Measurements from ENCODE around the gene PRG2.
"Not testable (repeated sequence)": the region's sequence is repeated elsewhere in the genome, so short reads cannot be mapped to it uniquely, and the experiment has no call there.

The PRG2 gene

DNA sequence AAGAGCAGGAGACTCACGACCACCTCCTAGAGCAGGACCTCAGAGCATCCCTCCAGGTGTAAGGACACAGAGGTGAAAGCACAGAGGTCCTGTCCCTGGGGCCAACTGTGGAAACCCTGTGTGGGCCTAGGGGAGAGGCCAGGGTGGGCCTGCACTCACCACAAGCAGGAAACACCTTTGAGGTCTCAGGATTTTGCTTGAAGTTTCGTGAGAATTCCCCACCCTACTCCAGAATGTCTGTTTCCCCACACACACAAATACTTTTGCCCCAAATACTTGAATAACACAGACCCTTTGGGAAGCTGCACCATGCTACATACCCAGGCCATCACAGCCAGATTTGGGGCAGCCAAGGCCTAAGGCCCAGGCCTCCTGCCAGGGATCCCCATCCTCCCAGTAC is 18.3 kb upstream of the PRG2 start:
- TF ChIP-seq ZFX (IDR thresholded peaks at IDR 0.05) = no peak
- TF ChIP-seq, protein P1, sequence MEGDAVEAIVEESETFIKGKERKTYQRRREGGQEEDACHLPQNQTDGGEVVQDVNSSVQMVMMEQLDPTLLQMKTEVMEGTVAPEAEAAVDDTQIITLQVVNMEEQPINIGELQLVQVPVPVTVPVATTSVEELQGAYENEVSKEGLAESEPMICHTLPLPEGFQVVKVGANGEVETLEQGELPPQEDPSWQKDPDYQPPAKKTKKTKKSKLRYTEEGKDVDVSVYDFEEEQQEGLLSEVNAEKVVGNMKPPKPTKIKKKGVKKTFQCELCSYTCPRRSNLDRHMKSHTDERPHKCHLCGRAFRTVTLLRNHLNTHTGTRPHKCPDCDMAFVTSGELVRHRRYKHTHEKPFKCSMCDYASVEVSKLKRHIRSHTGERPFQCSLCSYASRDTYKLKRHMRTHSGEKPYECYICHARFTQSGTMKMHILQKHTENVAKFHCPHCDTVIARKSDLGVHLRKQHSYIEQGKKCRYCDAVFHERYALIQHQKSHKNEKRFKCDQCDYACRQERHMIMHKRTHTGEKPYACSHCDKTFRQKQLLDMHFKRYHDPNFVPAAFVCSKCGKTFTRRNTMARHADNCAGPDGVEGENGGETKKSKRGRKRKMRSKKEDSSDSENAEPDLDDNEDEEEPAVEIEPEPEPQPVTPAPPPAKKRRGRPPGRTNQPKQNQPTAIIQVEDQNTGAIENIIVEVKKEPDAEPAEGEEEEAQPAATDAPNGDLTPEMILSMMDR (conservative IDR thresholded peaks at IDR 0.05) = no peak
- no peak overlapping the region for H3K27ac ChIP-seq

DNA sequence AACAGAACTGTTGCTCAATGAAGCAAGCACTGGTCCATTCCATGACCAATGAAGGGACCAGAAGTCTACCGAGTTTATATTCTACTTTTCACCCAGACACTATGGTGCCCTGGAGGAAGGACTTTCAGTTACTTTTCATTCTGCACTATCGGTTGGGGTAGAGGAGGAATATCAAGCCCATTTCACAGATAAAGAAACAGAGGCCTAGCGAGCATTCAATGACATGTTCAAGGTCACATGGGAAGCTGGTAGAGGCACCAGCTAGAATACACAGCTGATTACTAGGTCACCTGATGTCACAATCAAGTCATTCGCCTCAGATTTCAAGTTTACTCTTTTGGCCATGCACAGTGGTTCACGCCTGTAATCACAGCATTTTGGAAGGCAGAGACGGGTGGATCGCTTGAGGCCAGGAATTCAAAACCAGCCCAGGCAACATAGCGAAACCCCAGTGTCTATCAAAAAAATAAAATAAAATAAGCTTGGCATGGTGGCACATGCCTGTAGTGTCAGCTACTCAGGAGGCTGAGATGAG is 17.6 kb upstream of the PRG2 start:
- no peak overlapping the region for H3K27ac ChIP-seq
- TF ChIP-seq, protein P1 (conservative IDR thresholded peaks at IDR 0.05) = no peak
- no peak for TF ChIP-seq ZFX (IDR thresholded peaks at IDR 0.05)

DNA sequence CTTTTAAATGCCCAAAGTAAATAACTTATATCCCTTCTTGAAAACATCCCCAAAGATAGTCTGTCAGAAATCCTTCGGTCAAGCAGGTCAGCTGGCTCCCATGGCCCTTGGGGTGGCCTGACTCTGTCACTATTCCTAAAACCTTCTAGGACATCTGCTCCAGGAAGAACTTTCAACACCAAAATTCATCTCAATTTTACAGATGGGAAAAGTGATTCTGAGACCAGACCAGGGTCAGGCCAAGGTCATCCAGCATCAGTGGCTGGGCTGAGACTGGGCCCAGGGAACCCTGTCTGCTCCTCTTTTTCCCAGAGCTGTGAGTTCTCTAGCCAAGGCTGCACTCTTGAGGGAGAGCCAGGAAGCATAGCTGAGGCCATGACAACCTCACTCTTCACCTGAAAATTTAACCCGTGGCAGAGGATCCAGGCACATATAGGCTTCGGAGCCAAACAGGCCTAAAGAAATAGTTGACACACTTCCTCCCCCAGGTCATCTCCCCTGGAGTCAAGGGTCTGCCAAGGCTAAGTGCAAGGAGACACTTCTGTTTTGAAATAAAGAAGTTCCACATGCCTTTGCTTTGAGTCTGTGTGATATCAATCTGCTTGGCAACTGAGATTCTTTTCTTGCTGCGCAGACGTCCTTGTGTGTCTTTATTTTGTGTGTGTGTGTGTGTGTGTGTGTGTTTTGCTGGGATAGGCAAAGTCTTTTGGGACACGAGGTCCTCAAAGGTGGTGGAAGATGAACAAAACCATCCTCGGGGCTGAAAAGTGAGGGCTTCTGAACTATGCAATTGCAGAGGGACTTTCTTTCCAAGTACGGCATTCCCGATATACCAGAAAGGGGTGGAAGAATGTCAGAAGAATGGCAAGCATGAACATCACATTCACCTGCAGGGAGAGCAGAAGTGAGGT is 16.8 kb upstream of the PRG2 start:
- TF ChIP-seq ZFX (IDR thresholded peaks at IDR 0.05) = no peak
- TF ChIP-seq, protein P1 (conservative IDR thresholded peaks at IDR 0.05) = no peak
- no peak overlapping the region for H3K27ac ChIP-seq

DNA sequence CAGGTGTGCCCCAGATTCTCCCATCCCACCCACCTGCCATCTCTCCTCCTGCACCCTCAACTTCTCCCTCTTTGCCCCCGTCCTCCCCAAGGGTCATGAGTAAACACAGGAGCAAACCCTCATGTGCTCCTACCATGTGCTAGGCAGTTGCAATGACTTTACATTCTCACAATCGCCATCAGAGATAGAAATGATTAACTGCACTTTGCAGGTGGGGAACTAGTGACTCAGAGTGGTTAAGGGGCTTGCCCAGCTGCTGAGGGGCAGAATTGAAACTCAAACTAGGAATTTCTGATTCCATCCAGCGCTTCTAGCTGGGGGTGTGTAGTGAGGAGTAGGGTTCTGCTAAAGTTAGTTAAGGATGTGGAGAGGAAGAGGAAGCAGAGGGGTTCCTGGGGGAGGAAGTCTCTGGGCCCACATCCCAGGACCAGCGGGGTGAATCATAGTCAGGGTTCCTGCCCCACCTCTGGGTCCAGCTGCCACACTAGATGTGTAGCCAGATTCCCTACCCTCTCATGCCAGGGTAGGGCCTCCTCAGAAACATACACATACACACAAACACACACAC is 16.0 kb upstream of the PRG2 start:
- TF ChIP-seq, protein P1 (conservative IDR thresholded peaks at IDR 0.05) = no peak
- no peak for TF ChIP-seq ZFX (IDR thresholded peaks at IDR 0.05)

DNA sequence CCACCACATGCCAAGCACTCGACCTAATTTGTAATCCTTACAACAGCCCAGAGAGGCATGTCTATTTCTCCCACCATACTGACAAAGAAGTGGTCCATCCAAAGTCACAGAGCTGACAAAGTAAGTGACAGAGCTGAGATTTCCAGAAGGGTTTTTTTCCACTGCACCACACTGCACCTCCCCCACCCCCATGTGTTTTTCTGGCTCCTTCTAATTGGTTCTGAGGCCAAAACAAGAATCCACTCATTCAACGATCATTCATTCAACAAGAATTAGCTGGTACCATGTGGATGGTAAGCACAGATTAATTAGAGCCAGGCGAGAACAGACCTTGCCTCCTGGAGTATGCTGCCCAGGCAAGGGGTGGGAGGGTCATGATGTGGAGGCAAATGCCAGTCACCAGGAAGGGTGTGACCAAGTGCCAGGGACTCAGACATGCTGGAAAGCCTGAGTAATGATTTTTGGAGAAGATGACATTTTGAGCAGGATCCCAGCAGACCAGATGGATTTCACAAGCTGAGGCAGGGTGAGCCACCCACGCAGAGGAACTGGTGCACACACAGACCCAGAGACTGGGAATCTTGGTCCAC is 14.9 kb upstream of the PRG2 start:
- TF ChIP-seq, protein P1 (conservative IDR thresholded peaks at IDR 0.05) = no peak
- TF ChIP-seq ZFX (IDR thresholded peaks at IDR 0.05) = no peak
- H3K27ac ChIP-seq = no peak overlapping the region

More for the DNA sequence above, 16.0 kb upstream of the PRG2 start:
- no peak overlapping the region for H3K27ac ChIP-seq

DNA sequence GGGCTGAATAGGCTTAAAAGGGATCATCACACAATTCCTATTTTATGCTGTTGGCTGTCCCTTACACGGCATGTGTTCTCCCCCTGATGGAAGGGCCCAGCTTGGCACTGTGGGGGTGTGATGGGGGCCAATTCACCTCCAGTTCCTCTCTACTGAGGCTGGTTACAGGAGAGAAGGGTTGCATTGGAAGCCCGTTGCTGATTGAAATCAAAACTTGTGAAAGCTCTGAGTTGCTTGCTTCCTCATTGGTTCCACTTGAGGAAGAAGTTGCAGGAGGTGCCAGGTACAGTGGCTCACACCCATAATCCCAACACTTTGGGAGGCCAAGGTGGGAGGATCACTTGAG is 13.3 kb upstream of the PRG2 start:
- no peak overlapping the region for H3K27ac ChIP-seq
- TF ChIP-seq, protein P1 (conservative IDR thresholded peaks at IDR 0.05) = no peak
- TF ChIP-seq ZFX (IDR thresholded peaks at IDR 0.05) = no peak

DNA sequence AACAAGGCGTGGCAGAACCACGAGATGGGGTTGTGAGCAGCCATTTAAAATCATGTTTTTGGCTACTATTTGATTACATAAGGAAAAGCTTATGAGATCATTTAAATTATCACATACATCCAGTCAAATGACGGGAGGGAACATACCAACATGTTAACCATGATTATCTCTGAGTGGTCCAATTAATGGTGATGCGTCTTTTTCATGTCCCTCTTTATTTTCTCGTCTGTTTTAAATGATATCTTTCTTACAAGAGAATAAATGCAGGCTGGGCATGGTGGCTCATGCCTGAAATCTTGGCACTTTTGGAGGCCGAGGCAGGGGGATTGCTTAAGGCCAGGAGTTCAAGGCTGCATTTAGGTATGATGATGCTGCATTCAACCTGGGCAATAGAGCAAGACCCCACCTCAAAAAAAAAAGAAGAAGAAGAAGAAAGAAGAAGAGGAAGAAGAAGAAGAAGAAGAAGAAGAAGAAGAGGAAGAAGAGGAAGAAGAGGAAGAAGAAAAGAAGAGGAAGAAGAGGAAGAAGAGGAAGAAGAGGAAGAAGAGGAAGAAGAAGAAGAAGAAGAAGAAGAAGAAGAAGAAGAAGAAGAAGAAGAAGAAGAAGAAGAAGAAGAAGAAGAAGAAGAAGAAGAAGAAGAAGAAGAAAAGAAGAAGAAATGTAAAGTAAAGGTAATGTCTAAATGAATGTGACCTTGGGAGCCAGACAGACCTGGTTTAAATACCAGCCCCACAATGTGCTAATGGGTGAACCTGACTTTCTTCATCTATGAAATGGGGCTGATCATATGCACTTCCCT is 12.8 kb upstream of the PRG2 start:
- H3K27ac ChIP-seq = not testable (repeated sequence)

Measured in C4-2B (cell line).